Activated T-helper 17 cell treated with anti-CD3 and anti-CD28 coated beads, Interleukin-2, amount 50 U/mL, for 72 hours (primary cell): ENCODE data around the gene SCN2B. TPM values are rescaled to one million over a fixed set of nuclear protein-coding genes. Genes with fewer than 3 reads are reported as not detected.

Experiments
- ATAC-seq: fragments of 150-1000 bp; cut with Tn5 transposase; replicated peaks from 2 replicates; pipeline ENCODE4 v1.10.0; 2021; ENCODE audit warnings: mild to moderate bottlenecking, moderate library complexity
- H3K27ac Mint-ChIP-seq: one replicate; pipeline ENCODE4 v1.8.0; 2022; ENCODE audit warnings: mixed read lengths
- H3K27me3 Mint-ChIP-seq: one replicate; pipeline ENCODE4 v1.8.0; 2022; ENCODE audit warnings: mixed read lengths
- H3K36me3 Mint-ChIP-seq: one replicate; pipeline ENCODE4 v1.8.0; 2022; ENCODE audit warnings: low read depth, mild to moderate bottlenecking, mixed read lengths
- H3K4me1 Mint-ChIP-seq: one replicate; pipeline ENCODE4 v1.8.0; 2022; ENCODE audit warnings: mixed read lengths
- H3K4me3 Mint-ChIP-seq: one replicate; pipeline ENCODE4 v1.8.0; 2022; ENCODE audit warnings: mild to moderate bottlenecking, mixed read lengths
- H3K9me3 Mint-ChIP-seq: one replicate; pipeline ENCODE4 v1.8.0; 2022; ENCODE audit warnings: mixed read lengths
- total RNA-seq, 2 donors: library from RNA; stranded (reverse); gene quantifications; one replicate each; pipeline ENCODE4 v1.2.3, GENCODE V29; 2022

The SCN2B gene
- total RNA-seq, 2 donors from 2014 or later = 0.11 TPM; not detected in 1

DNA sequence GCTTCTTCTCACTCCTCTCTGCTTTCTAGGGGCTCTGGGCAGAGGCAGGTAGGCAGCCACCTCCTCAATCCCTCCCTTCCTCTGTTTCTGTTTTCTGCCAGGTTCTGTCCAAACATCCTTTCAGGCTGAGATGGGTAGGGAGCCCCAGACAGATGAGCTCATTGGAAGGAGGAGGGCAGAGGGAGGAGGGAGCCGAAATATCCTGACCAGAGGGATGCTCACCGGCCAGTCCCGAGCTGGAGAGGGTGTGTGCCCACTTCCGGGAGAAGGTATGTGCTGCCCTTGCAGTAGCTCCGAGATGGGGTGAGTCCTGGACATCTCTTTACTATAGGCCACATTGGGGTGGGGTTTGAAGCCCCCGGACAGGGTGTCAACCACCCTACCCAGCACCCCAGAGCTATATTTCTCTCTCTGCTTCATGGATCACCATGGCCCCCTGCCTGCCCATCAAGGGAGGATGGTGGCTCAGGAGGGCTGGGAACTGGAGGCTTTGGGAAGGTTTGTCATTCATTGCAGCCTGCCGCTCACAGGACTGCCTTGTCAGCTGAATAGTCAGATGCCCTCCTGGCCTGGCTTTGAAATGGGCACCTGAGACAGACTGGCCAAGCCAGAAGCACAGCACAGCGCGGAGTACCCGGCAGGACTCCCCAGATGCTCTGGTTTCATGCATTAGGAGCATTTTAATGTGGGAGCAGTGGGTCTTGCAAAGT, 19.1 kb downstream of the SCN2B start:
- Mint-ChIP-seq H3K4me3 (no peak overlapping the region), H3K9me3 (no peaks in the 10 kb centered on the region)

DNA sequence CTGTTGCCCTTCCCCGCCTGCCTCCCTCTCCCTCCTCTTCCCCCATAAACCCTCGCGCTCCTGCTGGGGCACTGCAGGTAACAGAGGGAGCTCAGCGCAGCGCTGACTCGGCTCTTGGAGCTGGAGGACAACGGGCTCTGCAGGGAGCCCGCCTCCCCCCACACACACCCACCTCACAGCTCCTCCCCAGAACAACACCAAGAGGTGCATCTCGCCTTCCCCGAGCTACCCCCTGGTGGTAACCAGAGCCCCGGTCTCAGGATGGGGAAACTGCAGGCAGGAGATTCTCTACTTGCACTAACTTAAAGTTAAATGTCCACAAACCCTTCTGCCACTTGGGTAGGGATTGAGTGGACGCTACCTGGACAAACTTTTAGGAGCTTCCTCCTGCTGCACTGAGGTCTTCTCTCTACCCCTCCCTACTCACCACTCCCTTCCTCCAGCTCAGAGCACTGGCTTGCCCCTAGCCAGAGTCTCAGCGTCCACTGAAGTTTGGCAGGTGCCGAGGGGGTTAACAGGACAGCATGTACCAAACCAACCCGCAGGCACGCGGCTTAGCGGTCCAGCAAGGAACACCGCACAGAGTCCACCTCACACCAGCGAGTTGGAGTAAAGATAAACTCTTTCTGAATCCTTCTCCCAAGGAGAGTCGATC, 19.8 kb downstream of the SCN2B start:
- peak; percentile 22 for ATAC-seq
- Mint-ChIP-seq H3K36me3 (no peaks in the 10 kb centered on the region), H3K4me1 (no peaks in the 10 kb centered on the region), H3K9me3 (no peaks in the 10 kb centered on the region), H3K4me3 (no peak overlapping the region), H3K27me3 (peaks cover 42% of the 10 kb centered on the region), H3K27ac (no peak overlapping the region)

More for the DNA sequence above, 19.1 kb downstream of the SCN2B start:
- H3K4me1 Mint-ChIP-seq = no peaks in the 10 kb centered on the region
- H3K27me3 Mint-ChIP-seq = peaks cover 47% of the 10 kb centered on the region
- H3K36me3 Mint-ChIP-seq = no peaks in the 10 kb centered on the region
- H3K27ac Mint-ChIP-seq = no peak overlapping the region
- ATAC-seq = no peak

DNA sequence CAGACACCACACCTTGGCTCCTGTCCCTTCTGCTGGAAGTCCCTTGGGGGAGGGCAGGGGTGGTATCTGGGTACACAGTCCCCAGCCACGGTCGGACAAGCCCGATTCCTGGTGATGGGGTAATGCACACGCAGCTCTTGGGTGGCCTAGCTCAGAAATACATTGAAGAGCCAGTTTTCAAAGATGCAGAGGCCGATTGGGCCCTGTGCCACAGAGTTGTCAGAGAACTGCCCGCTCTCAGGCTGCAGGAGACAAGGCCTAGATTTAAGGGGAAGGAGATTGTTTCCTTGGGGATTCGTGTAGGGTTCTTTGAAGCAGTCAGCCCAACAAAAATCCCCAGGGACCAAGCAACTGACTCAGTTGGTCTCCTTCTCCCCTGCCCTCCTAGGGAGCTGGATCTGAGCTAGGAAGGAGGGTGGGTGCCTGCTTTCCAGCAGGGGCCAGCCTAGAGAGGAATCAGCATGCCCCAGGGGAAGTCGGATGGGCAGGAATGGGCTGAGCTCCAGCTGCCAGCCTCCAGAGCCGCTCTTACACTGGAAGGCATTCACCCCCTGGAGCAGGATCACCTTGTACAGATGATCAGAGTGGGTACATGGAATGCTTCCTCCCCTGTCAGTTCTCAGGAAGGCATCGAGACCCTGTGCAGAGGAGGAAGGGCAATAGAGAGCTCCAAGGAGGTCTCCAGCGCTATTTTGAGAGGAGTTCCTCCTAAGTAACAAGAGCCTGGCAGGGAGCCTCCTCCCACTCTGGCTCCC, 20.5 kb downstream of the SCN2B start:
- H3K4me1 Mint-ChIP-seq = no peaks in the 10 kb centered on the region
- no peaks in the 10 kb centered on the region for H3K9me3 Mint-ChIP-seq
- ATAC-seq = no peak
- no peaks in the 10 kb centered on the region for H3K36me3 Mint-ChIP-seq
- H3K4me3 Mint-ChIP-seq = no peak overlapping the region
- no peak overlapping the region for H3K27ac Mint-ChIP-seq
- H3K27me3 Mint-ChIP-seq = peaks cover 48% of the 10 kb centered on the region

DNA sequence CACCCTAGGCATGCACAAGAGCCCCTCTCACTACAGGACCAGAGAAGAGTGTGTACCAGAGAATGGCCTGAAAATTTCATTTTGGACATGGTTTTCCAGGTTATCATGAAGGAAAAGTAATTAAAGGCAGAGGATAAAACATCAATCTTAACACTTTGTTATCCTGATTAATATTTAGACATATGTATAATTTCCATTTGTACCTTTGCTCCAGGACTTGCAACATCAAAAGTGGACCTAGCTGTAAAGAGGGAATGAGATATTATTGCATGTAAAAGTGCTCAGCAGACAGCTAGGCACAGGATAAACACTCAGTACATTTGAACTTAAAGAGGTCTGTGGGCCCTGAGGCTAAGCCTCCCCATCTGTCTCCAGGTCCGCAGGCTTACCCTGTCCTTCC, 21.8 kb downstream of the SCN2B start:
- no peak overlapping the region for H3K4me3 Mint-ChIP-seq
- no peaks in the 10 kb centered on the region for H3K36me3 Mint-ChIP-seq
- H3K9me3 Mint-ChIP-seq = no peaks in the 10 kb centered on the region
- ATAC-seq = no peak
- H3K27me3 Mint-ChIP-seq = peaks cover 51% of the 10 kb centered on the region
- no peaks in the 10 kb centered on the region for H3K4me1 Mint-ChIP-seq
- H3K27ac Mint-ChIP-seq = no peak overlapping the region

DNA sequence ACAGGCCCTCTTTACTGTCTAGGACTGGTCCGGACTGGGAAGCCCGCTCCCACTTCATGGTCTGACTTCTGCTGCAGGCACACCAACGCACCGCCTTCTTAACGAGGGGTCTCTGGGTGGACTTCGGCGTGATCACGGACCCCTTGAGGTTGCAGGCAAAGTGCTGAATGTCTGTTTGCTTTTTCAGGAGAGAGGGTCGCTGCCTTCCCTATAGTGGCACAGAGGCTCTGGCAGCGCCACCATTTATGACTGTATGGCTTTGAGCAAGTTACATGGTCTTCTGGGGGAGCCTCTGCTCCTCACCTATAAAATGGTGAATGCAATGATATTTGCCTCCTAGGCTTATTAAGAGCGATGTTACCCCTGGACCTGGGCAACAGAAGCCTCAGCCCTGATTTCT, 22.5 kb downstream of the SCN2B start:
- H3K4me3 Mint-ChIP-seq = peak overlapping the region; percentile 61
- ATAC-seq = no peak

DNA sequence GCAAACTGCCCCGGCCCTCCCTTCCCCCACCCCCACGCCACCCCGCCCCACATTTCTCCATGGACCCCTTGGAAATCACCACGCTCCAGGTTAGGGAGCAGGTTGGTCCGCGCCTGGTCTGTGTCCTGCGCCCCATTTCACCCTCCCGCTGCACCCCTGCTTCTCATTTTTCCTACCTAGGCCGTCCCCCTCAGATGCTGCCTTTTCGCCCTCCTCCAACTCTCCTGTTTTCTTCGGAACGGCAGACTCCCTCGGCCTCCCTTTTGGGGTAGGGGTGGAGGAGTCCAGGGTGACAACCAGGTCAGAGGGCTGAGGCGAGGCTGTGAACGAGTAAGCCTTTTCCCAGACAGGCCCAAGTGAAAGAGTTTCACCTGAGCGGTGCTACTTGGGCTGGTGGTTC, 22.9 kb downstream of the SCN2B start:
- H3K4me3 Mint-ChIP-seq = peak overlapping the region; percentile 61
- H3K9me3 Mint-ChIP-seq = no peaks in the 10 kb centered on the region
- no peaks in the 10 kb centered on the region for H3K4me1 Mint-ChIP-seq
- H3K27me3 Mint-ChIP-seq = peaks cover 48% of the 10 kb centered on the region
- ATAC-seq = no peak
- no peaks in the 10 kb centered on the region for H3K36me3 Mint-ChIP-seq
- H3K27ac Mint-ChIP-seq = no peak overlapping the region

More for the DNA sequence above, 22.5 kb downstream of the SCN2B start:
- Mint-ChIP-seq H3K27me3 (peaks cover 48% of the 10 kb centered on the region), H3K27ac (no peak overlapping the region), H3K36me3 (no peaks in the 10 kb centered on the region), H3K9me3 (no peaks in the 10 kb centered on the region), H3K4me1 (no peaks in the 10 kb centered on the region)

DNA sequence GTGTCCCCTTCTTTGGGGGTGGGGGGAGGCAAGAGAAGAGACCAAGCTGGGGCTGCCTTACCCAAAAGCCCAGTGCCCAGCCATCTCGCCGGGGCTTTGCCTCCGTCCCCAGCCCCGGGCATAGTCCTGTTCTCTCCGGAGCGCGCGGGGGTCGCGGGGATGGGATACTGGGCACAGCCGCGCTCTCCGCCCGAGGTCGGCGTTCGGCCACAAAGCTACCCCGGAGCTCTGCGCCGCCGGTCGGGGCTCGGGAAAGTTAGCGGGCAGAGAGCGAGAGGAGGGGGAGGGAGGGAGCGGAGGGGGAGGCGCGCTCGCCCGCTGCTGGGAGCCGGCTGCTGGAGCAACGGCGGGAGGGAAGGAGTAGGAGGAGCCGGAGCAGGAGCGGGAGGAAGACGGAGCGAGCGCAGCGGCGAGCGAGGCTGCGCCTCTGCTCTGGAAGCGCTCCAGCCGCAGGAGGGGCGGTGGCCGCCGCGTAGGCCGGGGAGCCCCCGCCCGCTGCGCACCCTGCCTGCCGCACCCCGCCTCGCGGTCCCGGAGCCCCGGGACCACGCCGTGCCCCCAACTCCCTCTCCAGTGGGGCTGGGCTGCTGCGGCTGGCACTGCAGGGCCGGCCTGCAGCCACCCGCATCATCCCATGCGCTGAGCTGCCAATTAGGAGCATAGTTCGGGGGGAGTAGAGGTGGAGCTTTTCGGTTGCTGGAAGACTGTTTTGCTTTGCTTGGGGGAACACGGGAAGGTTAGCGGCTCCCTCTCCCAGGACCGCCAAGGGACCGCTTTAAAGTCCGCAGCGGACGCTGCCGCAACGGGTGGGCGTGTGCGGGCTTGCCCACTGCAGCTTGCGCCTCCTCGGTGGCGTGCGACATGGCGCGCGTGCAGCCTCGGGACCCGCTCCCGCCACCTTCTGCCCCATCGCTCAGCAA, 23.6 kb downstream of the SCN2B start, which contains the start of gene SCN4B:
Gene SCN4B (minus strand): TSS at position 272 of the 920 bp plus-strand sequence. CDS start 150 bp downstream, at position 122.
- peak; percentile 59 for ATAC-seq
- no peaks in the 10 kb centered on the region for H3K4me1 Mint-ChIP-seq
- H3K36me3 Mint-ChIP-seq = no peaks in the 10 kb centered on the region

DNA sequence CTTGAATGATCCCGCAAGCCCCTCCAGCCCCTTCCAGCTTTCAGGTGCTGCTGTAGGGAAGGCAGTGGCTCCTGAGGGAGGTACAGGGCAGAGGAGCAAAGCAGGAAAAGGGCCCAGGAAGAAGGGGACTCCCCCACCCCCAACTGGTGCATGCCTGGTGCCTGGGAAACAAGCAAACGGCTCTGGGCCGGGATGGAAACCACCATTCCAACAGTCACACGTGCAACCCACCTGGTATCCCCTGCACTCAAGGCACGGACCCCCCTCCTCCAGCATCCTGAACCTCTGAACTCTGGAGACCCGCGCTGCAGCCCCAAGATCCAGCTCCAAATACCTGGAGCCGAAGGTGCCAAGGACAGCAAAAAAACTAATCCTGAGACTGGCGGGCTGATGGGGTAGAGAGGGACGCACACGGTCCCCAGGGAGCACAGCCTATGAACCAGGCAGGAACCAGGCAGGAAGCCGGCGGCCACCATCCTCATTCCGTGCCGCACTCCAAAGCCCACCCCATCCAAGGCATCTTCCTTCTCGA, 24.4 kb downstream of the SCN2B start:
- peaks cover 40% of the 10 kb centered on the region for H3K27me3 Mint-ChIP-seq

More for the DNA sequence above, 23.6 kb downstream of the SCN2B start, which contains the start of gene SCN4B:
- H3K27me3 Mint-ChIP-seq = peaks cover 47% of the 10 kb centered on the region
- H3K9me3 Mint-ChIP-seq = no peaks in the 10 kb centered on the region
- H3K4me3 Mint-ChIP-seq = peak within 1 kb of the TSS; percentile 61
- no peak within 1 kb of the TSS for H3K27ac Mint-ChIP-seq

DNA sequence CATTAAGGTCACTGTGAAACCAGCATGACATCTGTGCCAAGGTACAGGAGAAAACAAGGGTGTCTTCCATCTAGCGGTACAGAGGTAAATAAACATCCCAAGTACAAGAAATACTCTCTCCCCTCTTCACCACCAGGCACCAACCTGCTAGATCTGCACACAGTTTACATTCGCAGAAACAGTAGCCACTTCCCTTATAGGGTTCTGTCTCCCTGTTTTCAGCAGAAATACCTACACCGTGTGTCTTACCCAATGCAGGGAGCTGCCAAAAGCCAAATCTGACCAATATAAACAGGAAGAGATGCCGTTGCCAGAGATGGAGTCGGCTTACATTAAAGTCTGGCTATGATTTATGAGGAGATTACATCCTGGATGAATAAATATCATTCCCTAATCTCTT, 25.0 kb downstream of the SCN2B start:
- peaks cover 34% of the 10 kb centered on the region for H3K27me3 Mint-ChIP-seq
- H3K4me1 Mint-ChIP-seq = no peaks in the 10 kb centered on the region
- no peak for ATAC-seq
- H3K27ac Mint-ChIP-seq = no peak overlapping the region
- peak overlapping the region; percentile 20 for H3K4me3 Mint-ChIP-seq
- H3K9me3 Mint-ChIP-seq = no peaks in the 10 kb centered on the region
- no peaks in the 10 kb centered on the region for H3K36me3 Mint-ChIP-seq

More for the DNA sequence above, 24.4 kb downstream of the SCN2B start:
- Mint-ChIP-seq H3K4me3 (peak overlapping the region; percentile 61), H3K27ac (no peak overlapping the region), H3K9me3 (no peaks in the 10 kb centered on the region), H3K4me1 (no peaks in the 10 kb centered on the region), H3K36me3 (no peaks in the 10 kb centered on the region)
- ATAC-seq = no peak

DNA sequence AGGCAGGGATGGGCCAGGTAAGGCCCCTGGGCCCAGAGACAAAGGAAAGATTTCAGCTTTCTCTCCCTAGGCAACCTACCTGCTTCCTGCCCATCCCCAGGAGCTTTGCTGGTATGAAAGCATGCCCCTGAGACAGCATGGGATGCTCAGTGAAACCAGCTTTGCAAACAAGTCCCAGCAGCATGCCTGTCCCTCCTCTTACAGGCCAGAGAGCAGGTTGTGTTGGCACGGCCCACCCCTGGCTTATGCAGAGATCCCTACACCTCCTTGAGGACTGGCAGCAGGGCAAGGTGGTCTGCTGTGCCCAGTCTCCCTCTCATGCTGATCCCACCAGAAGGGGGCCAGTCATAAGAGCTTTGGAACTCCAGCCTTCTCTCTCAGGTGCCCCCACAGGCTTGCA, 26.9 kb downstream of the SCN2B start:
- Mint-ChIP-seq H3K27me3 (peaks cover 24% of the 10 kb centered on the region), H3K36me3 (no peaks in the 10 kb centered on the region), H3K9me3 (no peaks in the 10 kb centered on the region), H3K4me1 (no peaks in the 10 kb centered on the region), H3K27ac (no peak overlapping the region), H3K4me3 (no peak overlapping the region)
- ATAC-seq = no peak

DNA sequence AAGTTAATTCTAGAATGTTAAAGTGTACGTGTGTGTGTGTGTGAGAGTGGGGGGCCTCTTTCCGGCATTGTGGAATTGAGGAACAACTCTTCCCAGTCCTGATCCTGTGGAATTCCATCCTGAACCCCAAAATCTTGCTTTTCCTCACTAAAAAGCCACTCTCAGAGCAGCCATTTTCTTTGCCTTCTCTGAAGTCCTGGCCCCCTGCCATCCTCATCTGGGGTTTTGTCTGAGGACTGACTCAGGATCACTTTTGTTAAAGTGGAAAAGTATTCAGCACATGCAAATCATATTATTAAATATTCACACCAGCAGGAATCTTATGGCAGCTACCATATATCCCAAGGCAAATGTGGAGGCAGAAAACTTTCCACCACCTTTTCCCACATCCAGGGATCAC, 27.6 kb downstream of the SCN2B start:
- ATAC-seq = no peak
- no peaks in the 10 kb centered on the region for H3K36me3 Mint-ChIP-seq
- no peaks in the 10 kb centered on the region for H3K4me1 Mint-ChIP-seq
- no peak overlapping the region for H3K4me3 Mint-ChIP-seq
- H3K9me3 Mint-ChIP-seq = no peaks in the 10 kb centered on the region
- peaks cover 24% of the 10 kb centered on the region for H3K27me3 Mint-ChIP-seq
- H3K27ac Mint-ChIP-seq = no peak overlapping the region

DNA sequence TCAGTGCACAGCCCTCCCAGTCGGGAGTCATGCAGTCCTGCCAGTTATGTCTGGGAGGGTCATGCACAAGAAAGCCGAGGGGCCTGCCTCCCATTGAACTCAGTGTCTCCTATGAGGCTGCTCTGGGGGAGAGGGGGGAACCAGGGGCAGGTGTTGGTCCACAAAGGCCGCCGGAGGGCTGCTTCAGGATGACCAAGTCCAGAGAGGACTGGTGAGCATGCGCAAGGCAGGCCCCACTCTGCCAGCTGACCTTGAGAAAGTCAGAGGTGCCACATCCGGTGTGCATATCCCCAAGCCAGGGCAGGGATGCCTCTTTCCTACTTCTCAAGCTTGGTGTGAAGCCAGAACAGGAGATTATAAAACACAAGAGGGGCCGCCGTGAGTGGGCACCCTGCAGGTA, 28.2 kb downstream of the SCN2B start:
- no peaks in the 10 kb centered on the region for H3K9me3 Mint-ChIP-seq
- no peaks in the 10 kb centered on the region for H3K36me3 Mint-ChIP-seq
- no peak for ATAC-seq
- H3K27ac Mint-ChIP-seq = no peak overlapping the region
- H3K4me3 Mint-ChIP-seq = no peak overlapping the region
- H3K4me1 Mint-ChIP-seq = no peaks in the 10 kb centered on the region
- H3K27me3 Mint-ChIP-seq = peaks cover 22% of the 10 kb centered on the region

DNA sequence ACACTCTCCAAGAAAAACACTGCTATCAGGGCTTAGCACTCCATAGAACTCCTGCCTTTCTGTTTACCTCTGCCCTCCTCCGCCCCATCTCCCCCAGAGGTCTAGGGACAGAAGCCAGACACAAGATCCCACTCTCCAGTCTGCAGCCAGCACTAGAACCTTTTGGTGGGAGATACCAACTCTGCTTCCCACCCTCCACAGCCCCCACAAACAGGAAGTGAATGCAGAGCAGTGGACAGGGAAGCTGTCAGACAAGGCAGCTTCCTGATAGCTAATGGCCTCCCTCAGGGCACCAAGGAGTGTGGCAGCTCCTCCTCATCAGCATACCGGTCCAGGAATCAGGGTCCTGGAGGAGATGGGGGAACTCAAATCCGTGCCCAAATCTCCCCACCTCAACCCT, 28.9 kb downstream of the SCN2B start:
- ATAC-seq = no peak
- Mint-ChIP-seq H3K4me3 (no peak overlapping the region), H3K36me3 (no peaks in the 10 kb centered on the region), H3K9me3 (no peaks in the 10 kb centered on the region), H3K27ac (no peak overlapping the region), H3K4me1 (no peaks in the 10 kb centered on the region), H3K27me3 (peaks cover 27% of the 10 kb centered on the region)

DNA sequence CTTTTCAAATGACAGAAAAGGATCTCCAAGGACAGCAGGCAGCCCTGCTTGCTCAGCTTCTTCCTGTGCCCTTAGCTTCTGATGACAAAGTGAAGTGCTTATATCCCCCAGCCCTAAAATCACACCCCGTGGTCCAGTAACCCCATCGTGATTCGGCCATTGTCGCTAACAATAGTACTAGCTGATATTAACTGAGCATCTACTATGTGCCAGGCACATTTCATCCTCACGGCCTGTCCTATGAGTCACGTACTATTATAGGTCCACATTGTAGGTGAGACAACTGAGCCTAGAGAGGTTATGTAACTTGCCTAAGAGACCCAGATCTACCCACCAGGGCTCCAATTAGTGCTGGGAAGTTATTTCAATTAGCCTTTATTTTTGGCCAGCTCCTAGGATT, 29.9 kb downstream of the SCN2B start:
- no peaks in the 10 kb centered on the region for H3K36me3 Mint-ChIP-seq
- H3K4me1 Mint-ChIP-seq = no peaks in the 10 kb centered on the region
- H3K9me3 Mint-ChIP-seq = no peaks in the 10 kb centered on the region
- peak overlapping the region; percentile 83 for H3K4me3 Mint-ChIP-seq
- peaks cover 36% of the 10 kb centered on the region for H3K27me3 Mint-ChIP-seq
- peak overlapping the region; percentile 77 for H3K27ac Mint-ChIP-seq
- ATAC-seq = no peak
